ENCODE data around the gene SSBP3.

DNA sequence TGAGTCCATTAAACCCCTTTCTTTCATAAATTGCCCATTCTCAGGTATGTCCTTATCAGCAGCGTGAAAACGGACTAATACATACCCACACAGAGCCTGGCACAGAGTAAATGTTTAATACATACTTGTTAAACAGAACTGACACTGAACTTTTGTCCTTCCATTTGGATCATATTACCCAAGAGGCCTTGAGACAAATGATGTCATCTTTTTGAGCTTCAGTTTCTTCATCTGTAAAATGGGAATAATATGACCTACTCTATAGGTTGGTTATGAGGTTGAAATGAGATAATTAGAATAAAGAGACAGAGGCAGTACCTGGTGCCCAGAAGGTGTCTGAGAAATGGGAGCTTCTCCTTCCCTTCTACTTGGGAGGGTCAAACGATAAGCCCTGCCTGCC, 220.1 kb downstream of the SSBP3 start:
- TF ChIP-seq POLR2AphosphoS5 (IDR thresholded peaks at IDR 0.05; ENCODE audit: borderline replicate concordance, low read depth, low read length) (no peak), EZH2 (IDR thresholded peaks at IDR 0.05) (no peak), FOXP2 (optimal IDR thresholded peaks at IDR 0.05; ENCODE audit: control extremely low read depth, extremely low read length, insufficient read depth) (no peak)
